Neural crest cell (in vitro differentiated cells): ENCODE measurements around the gene HSPBP1. TPM values are rescaled to one million over a fixed set of nuclear protein-coding genes. Genes with fewer than 3 reads are reported as not detected.

Experiments used
- DNase-seq: peaks from one replicate; pipeline ENCODE4 v3.0.0; 2021; ENCODE audit warnings: low read depth, mixed read lengths, low spot score
- H3K27ac Mint-ChIP-seq: one replicate; pipeline ENCODE4 v1.8.0; 2021; ENCODE audit warnings: mild to moderate bottlenecking, mixed read lengths; ENCODE audit not compliant: unreplicated experiment
- H3K27me3 Mint-ChIP-seq: 2 replicates; pipeline ENCODE4 v1.8.0; 2021; ENCODE audit warnings: low read depth, mild to moderate bottlenecking, mixed read lengths
- H3K36me3 Mint-ChIP-seq: 2 replicates; pipeline ENCODE4 v1.8.0; 2021; ENCODE audit warnings: low read depth, mild to moderate bottlenecking, mixed read lengths
- H3K4me1 Mint-ChIP-seq: 2 replicates; pipeline ENCODE4 v1.8.0; 2021; ENCODE audit warnings: mixed read lengths
- H3K4me3 Mint-ChIP-seq: one replicate; pipeline ENCODE4 v1.8.0; 2021; ENCODE audit warnings: mild to moderate bottlenecking, mixed read lengths
- H3K9me3 Mint-ChIP-seq: 2 replicates; pipeline ENCODE4 v1.8.0; 2021; ENCODE audit warnings: mixed read lengths
- CTCF ChIP-seq: fragments of 200-600 bp; sonication (generic); conservative IDR thresholded peaks from 2 replicates; pipeline ENCODE4 v1.5.0; 2021; ENCODE audit warnings: antibody characterized with exemption, mild to moderate bottlenecking
- total RNA-seq: library from RNA; stranded (reverse); gene quantifications from 2 replicates; pipeline ENCODE4 v1.2.1, GENCODE V29; 2021

The HSPBP1 gene
- total RNA-seq, 1 donor from 2014 or later = 54.7 TPM

DNA sequence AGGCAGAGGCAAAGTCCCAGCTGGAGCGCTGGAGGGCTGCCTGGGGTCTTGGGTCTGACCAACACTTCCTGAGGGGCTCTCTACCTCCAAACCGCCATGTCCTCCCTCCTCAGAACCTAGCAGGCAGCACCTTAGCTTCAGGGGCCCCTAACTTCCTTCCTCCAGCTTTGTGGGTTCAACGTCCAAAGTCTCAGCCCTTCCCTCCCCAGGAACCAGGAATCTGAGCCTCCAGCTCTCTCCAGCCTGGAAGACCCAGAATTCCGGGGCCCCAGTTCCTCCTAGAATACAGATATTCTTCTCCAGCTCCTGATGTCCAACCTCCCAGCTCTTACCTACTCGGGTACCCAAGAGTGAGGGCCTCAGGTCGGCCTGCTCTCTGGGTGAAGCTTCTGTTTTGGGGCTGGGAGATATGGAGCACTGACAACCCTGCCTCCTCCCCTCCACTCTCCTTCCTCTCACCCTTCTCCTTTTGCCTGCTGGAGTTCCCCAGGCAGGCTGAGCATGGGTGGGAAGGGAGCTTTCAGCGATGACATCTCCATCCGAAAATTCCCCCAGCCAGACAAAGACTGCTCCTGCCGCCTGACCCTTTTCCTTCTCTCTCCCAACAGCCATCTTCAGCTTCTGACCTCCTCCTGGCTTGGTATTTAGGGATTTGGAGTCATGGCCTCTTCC lies 41.7 kb upstream of the HSPBP1 start:
- Mint-ChIP-seq H3K27me3 (no peaks in the 10 kb centered on the region), H3K4me1 (no peaks in the 10 kb centered on the region), H3K27ac (no peak overlapping the region), H3K36me3 (no peaks in the 10 kb centered on the region), H3K4me3 (no peak overlapping the region), H3K9me3 (no peaks in the 10 kb centered on the region)
- no peak for DNase-seq
- TF ChIP-seq CTCF = no peak

- no peak for TF ChIP-seq CTCF
- Mint-ChIP-seq H3K4me3 (no peak overlapping the region), H3K27ac (no peak overlapping the region), H3K27me3 (no peaks in the 10 kb centered on the region), H3K4me1 (peaks cover 4% of the 10 kb centered on the region), H3K36me3 (no peaks in the 10 kb centered on the region), H3K9me3 (peaks cover 2% of the 10 kb centered on the region)
- DNase-seq = no peak
Observed at GRCh38 chr19:55320844-55321419, 41.0 kb upstream of the HSPBP1 start.

DNA sequence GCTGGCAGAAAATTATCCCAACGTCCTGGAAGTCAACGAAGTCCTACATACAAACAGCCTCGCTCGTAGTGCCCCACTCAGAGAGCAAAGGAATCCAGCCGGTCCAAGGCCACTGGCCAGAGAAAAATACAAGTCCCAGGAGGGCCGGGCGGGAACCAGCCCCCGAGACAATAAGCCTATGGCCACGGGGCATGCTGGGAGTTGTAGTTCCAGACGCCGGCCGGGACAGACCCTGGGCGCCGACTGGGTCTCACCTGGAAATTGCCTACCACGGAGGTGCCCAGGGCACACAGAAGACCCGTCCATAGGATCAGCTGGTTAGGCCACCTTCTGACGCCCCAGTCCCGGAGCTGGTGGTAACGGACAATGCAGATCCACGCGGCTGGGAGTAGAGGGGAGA lies 39.9 kb upstream of the HSPBP1 start:
- H3K4me1 Mint-ChIP-seq = peaks cover 4% of the 10 kb centered on the region
- H3K27me3 Mint-ChIP-seq = no peaks in the 10 kb centered on the region
- no peak for TF ChIP-seq CTCF
- peak; percentile 68 for DNase-seq
- no peaks in the 10 kb centered on the region for H3K36me3 Mint-ChIP-seq
- H3K9me3 Mint-ChIP-seq = peaks cover 2% of the 10 kb centered on the region
- H3K27ac Mint-ChIP-seq = peak overlapping the region; percentile 43
- H3K4me3 Mint-ChIP-seq = peak overlapping the region; percentile 44

GRCh38 chr19:55316646-55317045 lies 36.7 kb upstream of the HSPBP1 start:
- Mint-ChIP-seq H3K27ac (peak overlapping the region; percentile 46), H3K9me3 (peaks cover 2% of the 10 kb centered on the region), H3K4me1 (peaks cover 12% of the 10 kb centered on the region), H3K36me3 (no peaks in the 10 kb centered on the region), H3K4me3 (no peak overlapping the region), H3K27me3 (no peaks in the 10 kb centered on the region)
- DNase-seq = no peak
- no peak for TF ChIP-seq CTCF

- TF ChIP-seq CTCF = no peak
- Mint-ChIP-seq H3K27ac (peak overlapping the region; percentile 46), H3K4me1 (peaks cover 12% of the 10 kb centered on the region), H3K36me3 (no peaks in the 10 kb centered on the region), H3K27me3 (no peaks in the 10 kb centered on the region), H3K9me3 (peaks cover 2% of the 10 kb centered on the region), H3K4me3 (no peak overlapping the region)
- DNase-seq = no peak
Observed at GRCh38 chr19:55315956-55316525, 36.1 kb upstream of the HSPBP1 start.
